Stimulated activated naive CD8-positive, alpha-beta T cell treated with anti-CD3 and anti-CD28 coated beads, Interleukin-15, Interleukin-2, amounts not matched to agents 100 ng/mL and 50 ng/mL, for 24 hours (primary cell): ENCODE measurements around the gene CELF5.

Experiments
- H3K27ac Mint-ChIP-seq: one replicate; pipeline ENCODE4 v1.8.0; 2021; ENCODE audit warnings: mild to moderate bottlenecking, mixed read lengths
- H3K27me3 Mint-ChIP-seq: one replicate; pipeline ENCODE4 v1.8.0; 2021; ENCODE audit warnings: mixed read lengths
- H3K36me3 Mint-ChIP-seq: one replicate; pipeline ENCODE4 v1.8.0; 2021; ENCODE audit warnings: low read depth, mixed read lengths
- H3K4me1 Mint-ChIP-seq: one replicate; pipeline ENCODE4 v1.8.0; 2021; ENCODE audit warnings: low read depth, mixed read lengths
- H3K4me3 Mint-ChIP-seq: one replicate; pipeline ENCODE4 v1.8.0; 2021; ENCODE audit warnings: mild to moderate bottlenecking, mixed read lengths
- H3K9me3 Mint-ChIP-seq: one replicate; pipeline ENCODE4 v1.8.0; 2021; ENCODE audit warnings: mixed read lengths

Gene CELF5

DNA sequence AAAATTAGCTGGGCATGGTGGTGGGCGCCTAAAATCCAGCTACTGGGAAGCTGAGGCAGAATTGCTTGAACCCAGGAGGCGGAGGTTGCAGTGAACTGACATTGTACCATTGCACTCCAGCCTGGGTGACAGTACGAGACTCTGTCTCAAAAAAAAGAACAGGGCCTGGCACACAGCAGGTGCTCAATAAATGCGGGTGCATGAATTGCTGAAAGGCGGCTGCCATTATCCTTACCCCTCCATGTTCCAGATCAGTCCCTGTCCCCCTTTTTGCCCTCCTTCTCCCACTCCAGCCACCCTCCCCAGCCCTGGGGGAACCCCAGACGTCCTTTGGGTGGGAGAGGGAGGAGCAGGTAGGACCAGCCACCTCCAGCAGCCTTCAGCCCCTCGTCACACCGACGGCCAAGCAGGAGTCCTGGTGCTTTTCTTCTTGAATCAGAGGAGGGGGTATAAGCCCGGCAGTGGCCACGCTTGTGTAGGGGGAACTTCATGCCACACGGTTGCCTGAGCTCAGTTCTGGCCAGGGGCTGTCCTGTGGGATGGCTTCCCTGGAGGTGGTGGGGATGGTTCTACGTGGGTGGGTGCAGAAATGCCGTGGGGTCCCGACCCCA, 121.5 kb downstream of the CELF5 start:
- H3K27me3 Mint-ChIP-seq = no peaks in the 10 kb centered on the region
- no peak overlapping the region for H3K4me3 Mint-ChIP-seq
- H3K4me1 Mint-ChIP-seq = peaks cover 4% of the 10 kb centered on the region
- H3K36me3 Mint-ChIP-seq = no peaks in the 10 kb centered on the region
- H3K27ac Mint-ChIP-seq = no peak overlapping the region
- H3K9me3 Mint-ChIP-seq = no peaks in the 10 kb centered on the region
